ENCODE data around the gene CDH4.

The CDH4 gene

DNA sequence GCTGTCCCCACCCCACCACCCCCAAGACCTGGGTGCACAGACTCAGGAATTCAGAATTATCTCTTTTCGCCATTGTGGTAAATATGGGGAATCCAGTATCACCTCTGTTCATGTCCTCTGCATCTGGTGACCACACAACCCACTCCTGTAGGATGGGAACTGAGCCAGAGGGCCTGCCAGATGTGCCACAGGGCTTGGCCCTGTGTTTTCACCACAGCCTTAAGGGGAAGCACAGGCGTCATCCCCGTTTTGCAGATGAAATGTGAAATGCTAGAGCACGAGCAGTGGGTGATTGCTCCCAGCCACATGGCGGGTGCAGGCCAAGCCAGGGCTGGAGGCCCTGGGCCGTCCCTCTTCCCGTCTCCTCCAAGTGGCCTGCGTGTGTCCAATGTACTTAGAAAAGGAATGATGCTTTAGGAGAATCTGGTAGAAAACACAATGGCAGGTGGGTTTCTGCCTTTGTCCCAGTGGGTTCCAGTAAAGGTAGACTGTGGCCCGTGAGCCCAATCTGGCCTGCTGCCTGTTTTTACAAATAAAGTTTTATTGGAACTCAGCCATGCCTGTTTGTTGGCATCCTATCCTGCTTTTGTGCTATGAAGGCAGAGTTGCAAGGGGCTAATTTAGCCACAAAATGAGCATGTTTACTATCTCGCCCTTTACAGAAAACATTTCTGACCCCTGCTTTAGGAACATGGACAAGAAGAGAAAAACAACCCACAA is 309.2 kb downstream of the CDH4 start:
- no peak for DNase-seq (ENCODE audit: low read depth, low spot score)
- H3K27ac ChIP-seq: no peak overlapping the region

DNA sequence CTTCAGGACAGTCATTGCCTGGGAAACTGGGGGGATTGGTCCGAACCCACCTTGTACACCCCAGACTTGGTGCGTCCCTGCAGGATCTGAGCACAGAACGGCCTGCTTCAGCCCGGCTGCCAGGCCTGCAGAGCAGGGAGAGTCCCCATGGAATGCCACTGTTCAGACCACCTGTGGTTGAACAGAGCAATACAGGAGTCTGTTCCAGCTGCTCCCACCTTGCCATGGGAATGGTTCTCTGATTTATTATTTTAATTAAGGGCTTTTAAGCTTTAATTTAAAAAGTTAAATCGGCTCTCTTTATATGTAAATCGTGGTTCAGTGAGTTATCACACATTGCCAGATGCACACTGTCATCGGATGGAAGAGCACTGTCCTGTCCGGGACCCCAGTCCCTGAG is 310.4 kb downstream of the CDH4 start:
- no peak overlapping the region for H3K27ac ChIP-seq
- no peak for DNase-seq (ENCODE audit: low read depth, low spot score)

DNA sequence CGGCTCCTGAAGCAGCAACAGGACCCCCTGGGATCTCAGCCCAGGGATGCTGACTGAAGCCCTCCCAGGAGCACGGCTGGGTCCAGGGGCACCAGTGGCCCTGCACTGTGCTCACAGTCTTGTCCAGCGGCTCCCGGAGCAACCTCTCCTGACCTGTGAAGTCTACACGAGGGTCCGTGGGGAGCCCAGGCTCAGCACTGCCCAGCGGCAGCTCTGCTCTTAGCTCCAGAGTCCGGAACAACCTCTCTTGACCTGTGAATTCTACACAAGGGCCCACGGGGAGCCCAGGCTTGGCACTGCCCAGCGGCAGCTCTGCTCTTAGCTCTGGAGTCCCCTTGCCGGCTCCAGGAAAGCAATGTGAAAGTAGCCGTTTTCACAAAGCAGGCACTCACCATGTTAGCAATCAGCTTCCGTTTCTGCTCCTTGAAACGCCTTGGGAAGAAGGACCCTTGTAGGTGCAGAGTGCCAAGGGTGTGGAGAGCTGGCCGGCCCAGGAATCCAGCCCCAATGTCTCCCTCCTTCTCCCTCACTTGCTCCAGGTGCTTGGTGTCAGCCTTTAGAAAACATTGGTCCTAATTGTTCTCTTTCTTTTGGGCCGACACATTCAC is 310.9 kb downstream of the CDH4 start:
- DNase-seq (ENCODE audit: low read depth, low spot score): no peak
- no peak overlapping the region for H3K27ac ChIP-seq

DNA sequence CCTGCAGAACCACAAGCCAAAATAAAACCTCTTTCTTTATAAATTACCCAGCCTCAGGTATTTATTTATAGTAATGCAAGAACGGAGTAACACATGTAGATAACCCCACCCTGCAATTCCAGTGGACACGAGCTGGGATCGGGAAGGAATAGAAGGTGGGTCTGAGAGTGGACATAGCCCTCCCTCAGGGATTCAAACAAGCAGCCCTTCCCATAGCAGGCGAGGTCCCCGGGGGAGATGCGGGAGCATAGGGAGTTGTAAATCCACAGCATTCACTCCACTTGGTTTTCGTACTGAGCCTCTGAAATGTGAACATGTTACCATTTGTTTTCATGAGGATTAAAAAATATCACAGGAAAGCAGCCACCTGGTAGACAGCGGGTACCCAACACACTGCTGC is 312.6 kb downstream of the CDH4 start:
- no peak for DNase-seq (ENCODE audit: low read depth, low spot score)
- no peak overlapping the region for H3K27ac ChIP-seq

DNA sequence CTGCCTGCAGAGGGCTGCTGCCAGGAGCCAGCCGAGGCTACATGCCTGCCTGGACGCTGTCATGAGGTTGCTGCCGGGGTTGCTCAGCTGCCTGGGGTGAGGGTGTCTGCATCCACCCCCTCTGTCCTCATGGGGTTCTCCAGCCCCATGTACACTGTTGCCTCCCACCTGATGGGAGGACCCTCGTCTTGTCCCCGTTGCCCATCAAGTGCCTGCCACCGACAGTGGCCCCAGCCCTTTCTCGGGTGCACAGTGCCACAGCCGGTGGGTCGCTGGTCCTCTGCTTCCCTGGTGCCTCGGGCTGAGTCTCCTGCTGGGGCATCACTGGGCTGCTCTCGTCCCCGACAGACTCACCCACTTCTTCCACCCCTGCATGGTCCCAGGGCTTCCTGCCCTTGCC is 313.7 kb downstream of the CDH4 start:
- DNase-seq (ENCODE audit: low read depth, low spot score): no peak

DNA sequence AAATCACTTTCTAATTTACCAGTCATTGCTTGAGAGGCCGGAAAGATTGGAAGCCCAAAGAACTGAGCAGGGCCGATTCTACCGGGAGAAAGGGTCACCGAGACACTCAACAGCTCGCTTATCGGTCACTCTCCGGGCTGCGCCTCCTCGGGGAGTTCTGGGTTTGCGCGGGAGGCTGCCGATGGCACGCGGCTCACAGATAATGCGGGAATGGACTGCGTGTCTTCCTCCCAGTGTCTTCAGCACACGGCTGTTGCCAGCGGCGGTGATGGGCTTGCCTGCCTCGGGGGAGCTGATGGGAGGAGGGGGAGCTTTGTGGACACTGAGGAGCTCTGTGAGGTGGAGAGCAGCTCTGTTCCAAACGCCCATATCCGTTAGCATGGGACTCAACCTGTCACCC is 314.6 kb downstream of the CDH4 start:
- DNase-seq (ENCODE audit: low read depth, low spot score): no peak
- H3K27ac ChIP-seq: no peak overlapping the region

More for the DNA sequence above, 313.7 kb downstream of the CDH4 start:
- H3K27ac ChIP-seq: no peak overlapping the region

DNA sequence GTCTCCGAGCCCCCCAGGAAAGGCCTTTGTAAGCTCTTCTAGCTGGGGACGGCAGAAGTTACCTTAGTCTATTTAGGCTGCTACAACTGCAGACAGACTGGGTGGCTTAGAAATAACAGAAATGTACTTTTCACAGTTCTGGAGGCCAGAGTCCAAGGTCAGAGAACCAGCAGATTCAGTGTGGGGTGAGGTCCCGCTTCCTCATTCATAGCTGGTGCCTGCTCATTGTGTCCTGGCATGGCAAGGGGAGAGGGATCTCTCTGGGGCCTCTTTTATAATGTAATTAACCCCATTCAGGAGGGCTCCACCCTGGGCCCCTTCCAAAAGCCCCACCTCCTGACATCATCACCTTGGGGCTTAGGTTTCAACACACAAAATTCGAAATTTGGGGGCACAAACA is 315.1 kb downstream of the CDH4 start:
- no peak overlapping the region for H3K27ac ChIP-seq
- DNase-seq (ENCODE audit: low read depth, low spot score): no peak

DNA sequence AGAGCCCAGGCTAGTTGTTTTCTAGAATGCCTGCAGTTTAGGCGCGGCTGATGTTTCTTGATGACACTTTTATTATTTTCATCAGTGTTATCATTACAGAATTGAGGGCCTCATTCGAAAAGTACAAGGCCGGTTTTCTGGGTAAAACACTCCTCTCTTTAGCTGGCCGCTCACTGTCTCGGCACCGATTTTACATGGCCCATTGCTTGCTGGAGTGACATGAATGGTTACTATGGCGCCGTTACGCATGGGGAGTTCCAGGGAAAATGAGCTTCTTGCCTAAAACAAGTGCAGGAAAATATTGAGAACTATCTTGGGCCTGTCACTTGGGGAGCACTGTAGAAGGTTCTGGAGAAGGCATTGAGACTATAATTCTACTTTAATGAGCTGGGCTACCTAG is 317.8 kb downstream of the CDH4 start:
- no peak for DNase-seq (ENCODE audit: low read depth, low spot score)

DNA sequence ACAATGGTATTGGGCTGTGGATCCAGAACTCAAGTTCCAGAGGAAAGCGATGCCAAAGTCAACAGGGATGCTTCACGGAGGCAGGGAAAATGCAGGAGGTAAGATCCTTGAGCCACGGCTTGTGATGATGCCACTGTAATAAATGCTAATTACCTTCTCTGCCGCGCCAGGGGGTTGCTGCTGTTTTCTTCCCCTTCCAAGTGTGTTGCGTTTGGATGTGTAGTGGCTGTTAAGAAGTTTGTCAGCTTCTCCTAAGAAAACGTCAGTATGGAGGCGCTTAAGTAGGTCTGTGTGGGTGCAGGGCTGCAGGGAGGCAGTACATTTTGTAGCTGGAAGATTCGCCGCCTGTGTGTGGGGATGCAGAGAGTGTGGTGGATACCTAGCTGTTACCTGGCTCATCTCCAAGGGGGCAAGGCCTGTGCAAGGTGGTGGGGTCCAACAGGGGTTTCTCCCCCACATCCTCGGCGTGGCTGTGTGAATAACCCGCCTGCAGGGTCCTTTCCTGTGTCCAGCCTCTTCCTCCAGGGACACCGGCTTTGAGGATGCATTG is 318.7 kb downstream of the CDH4 start:
- DNase-seq (ENCODE audit: low read depth, low spot score): no peak
- no peak overlapping the region for H3K27ac ChIP-seq

More for the DNA sequence above, 317.8 kb downstream of the CDH4 start:
- H3K27ac ChIP-seq: no peak overlapping the region

DNA sequence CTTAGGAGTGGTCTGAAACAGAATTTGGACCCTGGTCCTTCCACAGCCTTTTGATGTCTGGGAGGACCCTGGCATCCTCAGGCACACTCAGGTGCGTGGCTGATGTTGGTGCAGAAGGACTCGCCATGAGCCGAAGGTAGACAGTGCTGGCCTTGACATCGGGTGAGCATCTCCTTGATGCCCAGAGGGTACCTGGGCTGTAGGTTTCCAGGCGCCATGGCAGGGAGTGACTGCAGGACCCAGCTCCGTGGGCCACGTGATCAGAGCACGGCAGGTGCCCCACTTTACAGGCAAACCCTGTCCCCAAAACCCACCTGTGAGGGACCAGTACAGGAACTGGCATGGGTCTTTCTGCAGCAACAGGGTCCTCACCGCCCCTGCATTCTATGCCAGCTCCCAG is 319.2 kb downstream of the CDH4 start:
- H3K27ac ChIP-seq: no peak overlapping the region
- no peak for DNase-seq (ENCODE audit: low read depth, low spot score)

DNA sequence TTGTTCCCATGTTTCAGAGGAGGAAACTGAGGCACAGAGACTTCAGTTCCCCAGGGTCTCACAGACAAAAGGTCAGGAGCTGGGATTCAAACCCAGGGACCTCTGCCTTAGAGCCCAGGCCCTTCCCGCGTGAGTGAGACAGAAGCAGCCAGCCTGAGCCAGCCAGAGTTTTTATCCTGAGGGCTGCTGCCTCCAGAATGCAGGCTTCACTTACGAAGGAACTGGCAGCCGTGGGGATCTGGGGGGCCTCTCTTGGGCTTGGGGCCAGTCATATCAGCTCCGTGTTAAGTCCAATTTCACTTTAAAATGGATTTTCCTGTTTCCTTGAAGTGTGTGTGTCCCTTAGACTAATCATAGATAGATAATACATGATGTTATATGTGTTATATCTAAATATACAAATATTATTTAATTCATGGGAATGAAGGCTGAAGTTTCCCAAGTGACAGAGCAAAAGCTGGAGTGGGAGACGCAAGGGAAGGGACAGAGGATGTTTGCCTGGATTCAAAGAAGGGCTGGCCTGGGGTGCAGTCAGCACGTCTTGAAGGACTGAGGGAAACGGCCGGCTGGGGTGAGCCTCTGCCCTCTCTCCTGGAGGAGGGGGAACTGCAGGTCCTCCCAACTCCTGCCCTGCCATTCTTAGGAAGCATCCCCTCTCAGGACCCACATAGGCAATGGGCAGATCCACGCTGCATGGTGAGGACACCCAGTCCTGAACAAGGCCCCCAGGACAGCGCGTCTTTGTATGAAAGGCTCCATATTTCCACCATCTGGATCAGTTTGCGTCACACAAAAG is 320.1 kb downstream of the CDH4 start:
- no peak for DNase-seq (ENCODE audit: low read depth, low spot score)
- H3K27ac ChIP-seq: no peak overlapping the region

DNA sequence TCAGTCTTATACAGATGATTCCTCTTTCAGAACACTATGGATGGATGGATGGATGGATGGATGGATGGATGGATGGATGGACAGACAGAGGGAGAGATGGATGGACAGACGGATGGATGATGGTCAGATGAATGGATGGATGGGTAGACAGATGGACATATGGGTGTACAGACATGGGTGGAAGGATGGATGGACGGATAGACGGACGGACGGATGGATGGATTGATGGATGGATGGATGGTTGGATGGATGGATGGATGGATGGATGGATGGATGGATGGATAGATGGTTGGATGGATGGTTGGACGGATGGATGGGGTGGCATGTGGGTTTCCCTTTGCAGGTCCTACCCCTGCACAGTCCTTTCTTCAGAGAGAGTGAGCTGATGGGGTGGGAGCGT is 320.7 kb downstream of the CDH4 start:
- no peak overlapping the region for H3K27ac ChIP-seq
- no peak for DNase-seq (ENCODE audit: low read depth, low spot score)

DNA sequence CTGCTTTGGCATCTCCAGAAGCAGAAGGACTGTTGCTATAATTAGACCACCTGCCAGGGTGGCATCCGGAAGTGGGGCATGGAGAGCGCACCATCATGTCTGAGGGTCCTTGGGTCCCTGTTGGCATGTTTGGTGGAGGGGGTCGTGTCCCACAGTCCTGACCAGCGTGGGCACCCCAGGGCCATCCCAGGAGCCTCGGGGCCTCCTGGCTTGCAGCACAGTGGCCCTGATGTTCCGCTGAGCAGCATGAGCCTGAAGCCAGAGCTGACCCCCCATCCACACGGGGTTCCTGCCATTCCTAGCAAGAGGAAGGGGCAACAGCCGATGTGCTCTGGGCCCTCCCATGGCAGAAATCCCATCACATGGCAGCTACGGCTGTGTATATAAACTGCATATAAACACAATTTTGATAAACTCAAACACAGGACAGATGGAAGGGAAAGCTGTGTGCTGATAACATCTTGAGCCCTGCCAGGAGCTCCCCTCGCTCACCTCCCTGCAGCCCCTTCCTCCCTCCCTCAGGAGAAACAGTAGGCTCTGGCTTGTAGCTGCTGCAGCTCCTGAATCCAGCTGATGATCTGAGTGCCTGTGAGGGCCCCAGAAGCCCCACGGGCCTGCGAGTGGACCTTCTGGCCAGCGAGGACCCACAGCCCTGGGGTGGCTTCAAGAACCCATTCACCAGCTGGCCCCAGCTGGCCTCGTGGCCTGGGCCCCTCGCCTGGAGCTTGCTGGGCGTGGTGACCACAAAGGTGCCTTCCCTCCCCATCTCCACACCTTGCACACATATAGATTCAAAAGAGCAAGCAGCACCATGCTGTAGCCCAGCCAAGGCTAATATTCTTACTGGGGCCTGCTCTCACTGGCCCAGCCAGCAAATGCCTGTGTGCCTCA is 321.6 kb downstream of the CDH4 start:
- no peak overlapping the region for H3K27ac ChIP-seq
- DNase-seq (ENCODE audit: low read depth, low spot score): no peak

DNA sequence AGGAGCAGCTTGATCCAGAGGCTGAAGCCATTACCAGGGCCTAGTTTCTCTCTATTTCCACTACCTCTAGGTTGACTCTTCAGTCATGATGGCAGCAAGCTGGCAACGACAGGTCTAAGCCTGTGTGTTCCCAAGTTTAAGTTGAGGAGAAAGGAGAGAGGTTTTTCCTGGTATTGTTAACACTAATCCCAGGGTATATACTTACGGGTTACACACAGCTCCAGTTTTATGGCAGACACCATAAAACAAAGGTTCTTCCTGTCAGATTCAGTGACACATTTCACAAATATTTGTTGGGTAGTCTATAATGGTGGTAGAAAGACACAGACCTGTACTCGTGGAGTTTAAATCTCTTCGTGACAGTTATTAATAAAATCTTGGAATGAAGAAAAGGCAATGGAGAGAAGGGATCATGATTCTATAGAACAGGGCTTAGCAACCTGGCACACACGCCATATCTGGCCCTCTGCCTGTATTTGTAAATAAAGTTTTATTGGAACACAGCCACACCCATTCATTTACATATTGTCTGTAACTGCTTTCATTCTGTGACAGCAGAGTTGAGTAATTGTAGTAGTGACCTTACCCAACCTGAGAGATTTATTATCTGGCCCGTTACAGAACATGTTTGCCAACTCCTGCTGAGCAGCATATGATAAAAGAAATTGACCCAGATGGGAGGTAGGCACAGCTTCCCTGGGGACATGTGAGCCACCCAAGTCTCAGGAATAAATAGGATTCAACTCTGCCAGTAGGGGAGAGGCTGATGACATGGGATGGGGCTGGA is 323.3 kb downstream of the CDH4 start:
- DNase-seq (ENCODE audit: low read depth, low spot score): no peak

DNA sequence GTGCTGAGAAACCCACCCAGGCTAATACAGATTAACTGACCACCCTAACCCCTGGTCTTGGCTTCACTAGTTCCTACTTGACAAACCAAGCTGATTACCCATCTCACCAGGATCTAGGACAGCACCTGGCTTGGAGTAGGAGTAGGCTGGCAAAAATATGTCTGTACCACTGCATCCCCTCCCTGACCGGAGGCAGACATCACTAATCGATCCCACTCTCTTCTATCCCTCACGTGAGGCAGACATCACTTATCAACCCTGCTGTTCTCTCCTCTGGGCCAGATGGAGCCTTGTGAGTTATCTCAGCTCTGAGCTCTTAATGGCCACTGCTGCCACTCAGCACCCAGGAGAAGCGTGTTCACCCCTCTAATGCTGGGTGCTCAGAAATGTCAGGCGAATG is 324.3 kb downstream of the CDH4 start:
- H3K27ac ChIP-seq: no peak overlapping the region
- no peak for DNase-seq (ENCODE audit: low read depth, low spot score)

More for the DNA sequence above, 323.3 kb downstream of the CDH4 start:
- peak overlapping the region; percentile 5 for H3K27ac ChIP-seq

DNA sequence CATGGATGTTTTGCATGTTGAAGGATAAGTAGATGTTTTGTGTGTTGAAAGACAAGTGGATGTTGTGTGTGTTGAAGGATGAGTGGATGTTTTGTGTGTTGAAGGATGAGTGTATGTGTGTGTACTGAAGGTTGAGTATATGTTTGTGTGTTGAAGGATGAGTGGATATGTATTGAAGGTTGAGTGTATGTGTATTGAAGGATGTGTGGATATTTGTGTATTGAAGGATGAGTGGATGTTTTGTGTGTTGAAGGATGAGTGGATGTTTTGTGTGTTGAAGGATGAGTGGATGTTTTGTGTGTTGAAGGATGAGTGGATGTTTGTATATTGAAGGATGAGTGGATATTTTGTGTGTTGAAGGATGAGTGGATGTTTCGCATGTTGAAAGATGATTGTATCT is 325.0 kb downstream of the CDH4 start:
- H3K27ac ChIP-seq: no peak overlapping the region
- no peak for DNase-seq (ENCODE audit: low read depth, low spot score)

DNA sequence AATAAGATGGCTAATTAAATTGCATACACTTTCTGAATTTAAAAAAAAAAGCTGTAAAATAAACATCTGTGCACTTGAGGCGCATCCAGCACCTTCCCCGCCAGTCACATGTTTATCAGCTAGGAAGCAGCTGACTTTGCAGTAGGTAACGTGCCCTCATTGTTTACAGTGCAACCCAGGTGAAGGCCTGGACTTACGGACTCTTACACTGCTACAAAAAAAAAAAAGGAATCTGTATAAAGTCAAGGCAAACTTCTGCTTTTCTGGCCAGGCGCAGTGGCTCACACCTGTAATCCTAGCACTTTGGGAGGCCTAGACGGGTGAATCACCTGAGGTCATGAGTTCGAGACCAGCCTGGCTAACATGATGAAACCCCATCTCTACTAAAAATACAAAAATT is 327.8 kb downstream of the CDH4 start:
- DNase-seq (ENCODE audit: low read depth, low spot score): no peak
- no peak overlapping the region for H3K27ac ChIP-seq

DNA sequence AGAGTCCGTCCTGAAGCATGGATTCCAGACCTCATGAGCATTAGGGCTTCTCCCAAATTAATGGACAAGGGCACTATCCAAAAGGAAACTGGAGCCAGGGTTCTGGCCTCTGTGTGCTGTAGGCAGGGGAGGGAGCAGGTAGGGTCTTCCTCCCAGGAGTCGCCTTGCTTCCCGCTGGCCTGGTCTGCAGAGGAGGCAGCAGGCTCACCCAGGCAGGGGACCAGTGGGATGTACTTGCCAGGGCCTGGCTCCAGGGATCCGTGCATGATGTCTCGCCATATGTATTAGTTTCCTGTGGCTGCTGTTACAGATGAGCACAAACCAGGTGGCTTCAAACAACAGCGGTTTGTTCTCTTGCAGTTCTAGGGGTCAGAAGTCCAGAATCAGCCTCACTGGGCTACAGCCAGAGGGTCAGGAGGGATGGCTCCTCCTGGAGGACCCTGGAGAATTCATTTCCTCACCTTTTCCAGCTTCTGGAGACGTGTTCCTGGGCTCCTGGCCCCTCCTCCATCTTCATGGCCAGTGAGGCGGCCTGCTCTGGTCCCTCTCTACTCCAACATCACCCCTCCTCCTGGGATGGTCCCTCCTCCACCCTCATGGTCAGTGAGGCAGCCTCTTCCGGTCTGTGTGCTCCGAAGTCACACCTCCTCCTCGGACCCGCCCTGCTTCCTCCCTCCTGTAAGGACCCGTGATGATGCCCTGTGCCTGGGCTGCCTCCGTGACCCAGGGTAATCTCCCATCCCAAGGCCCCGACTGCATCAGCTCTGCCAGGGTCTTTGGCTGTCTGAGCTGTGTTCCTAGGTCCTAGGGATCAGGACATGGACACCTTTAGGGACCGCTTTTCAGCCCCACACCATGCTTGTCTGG is 329.1 kb downstream of the CDH4 start:
- H3K27ac ChIP-seq: no peak overlapping the region
- no peak for DNase-seq (ENCODE audit: low read depth, low spot score)

DNA sequence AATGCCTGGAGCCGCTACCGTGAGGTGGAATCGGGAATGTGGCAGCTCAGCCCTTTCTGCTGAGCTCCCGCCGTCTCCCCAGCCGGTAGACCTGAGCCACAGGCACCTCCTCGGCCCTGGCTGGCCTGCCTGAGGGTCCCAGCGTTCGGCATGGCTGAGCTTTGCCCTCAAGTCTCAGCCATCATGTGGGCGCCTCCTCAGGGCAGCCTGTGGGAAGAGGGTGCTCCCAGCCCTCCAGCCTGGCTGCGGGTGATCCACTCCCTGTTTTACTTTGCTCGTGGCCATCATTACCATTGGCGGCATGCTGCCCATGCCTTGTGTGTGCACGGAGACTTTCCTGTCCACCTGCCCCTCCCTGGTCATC is 329.7 kb downstream of the CDH4 start:
- no peak for DNase-seq (ENCODE audit: low read depth, low spot score)
- H3K27ac ChIP-seq: no peak overlapping the region
